Right lobe of liver (tissue), 6 donors: ENCODE data around the gene DNAAF3. TPM values are rescaled to one million over a fixed set of nuclear protein-coding genes. Genes with fewer than 3 reads are reported as not detected.

ENCODE experiments used
- ATAC-seq, 4 donors: fragments of 200-7000 bp; cut with Tn5 transposase; one replicate each; pipeline ENCODE4 v1.9.1; 2020; ENCODE audit warnings: mild to moderate bottlenecking in 4 of 4, moderate library complexity in 4 of 4
- DNase-seq, 3 donors: peaks; one replicate each; pipeline ENCODE4 v3.0.0-alpha.2; 2020
- H3K27ac ChIP-seq, 3 donors: fragments of 200-600 bp; one replicate each; pipeline ENCODE4 v1.8.0; 2022
- H3K27me3 ChIP-seq, 2 donors: fragments of 200-600 bp; one replicate each; pipeline ENCODE4 v1.8.0; 2022
- H3K36me3 ChIP-seq, 4 donors: fragments of 200-600 bp; sonication (generic) in 1 of 4; one replicate each; pipeline versions ENCODE4 v1.5.1 to v1.8.0; 2017 to 2022; ENCODE audit warnings: control low read depth in 1 of 4
- H3K4me1 ChIP-seq, 4 donors: fragments of 200-600 bp; sonication (generic) in 1 of 4; one replicate each; pipeline versions ENCODE4 v1.5.1 to v1.8.0; 2017 to 2022; ENCODE audit warnings: control low read depth in 1 of 4
- H3K4me3 ChIP-seq, 3 donors: fragments of 200-600 bp; one replicate each; pipeline ENCODE4 v1.8.0; 2022
- H3K9me3 ChIP-seq, 4 donors: fragments of 200-600 bp; sonication (generic) in 1 of 4; one replicate each; pipeline versions ENCODE4 v1.5.1 to v1.8.0; 2017 to 2022; ENCODE audit warnings: control low read depth in 1 of 4
- POLR2A ChIP-seq: fragments of 450-650 bp; IDR thresholded peaks from one replicate; pipeline ENCODE4 v1.6.1; 2017; ENCODE audit warnings: antibody characterized with exemption, mild to moderate bottlenecking
- WGBS: methylation state at CpG from one replicate; pipeline ENCODE4 v1.1.6; 2018; ENCODE audit warnings: low coverage, low lambda C conversion rate; ENCODE audit not compliant: insufficient coverage; ENCODE audit errors: missing lambda C conversion rate; 5-methylcytosine and 5-hydroxymethylcytosine counted together
- intact Hi-C, 2 donors: fragments of 100-400 bp; cut with DNase I; formaldehyde crosslinking; loops; one replicate each; pipeline versions ENCODE4 v1.11.2 to v1.14.1; 2022
- long read RNA-seq: library from polyadenylated mRNA; unstranded; transcript quantifications from one replicate; pipeline ENCODE4 v2.0.0, GENCODE V29; 2019
- total RNA-seq, 6 experiments: library from RNA; depleted of rRNA in 2 of 6; stranded (reverse); fragments of >200 nt in 2 of 6; fragmentation: NEBNext Ultra II Directional in 3 of 6; extraction: Animal tissue kit (Norgen Biotek cat#: 25700) in 3 of 6; gene quantifications; one replicate each; pipeline versions ENCODE4 v1.1.0 to v1.2.4, GENCODE V29; 2016 to 2023
- TF ChIP-seq, protein P1 (sequence below), 4 donors: fragments of 200-600 bp in 3 of 4; fragments of 450-650 bp in 1 of 4; IDR thresholded peaks; one replicate each; pipeline versions ENCODE4 v1.5.1 to v1.8.0; 2016 to 2022; ENCODE audit warnings: antibody characterized with exemption in 4 of 4, mild to moderate bottlenecking in 2 of 4
- donor health status: DM: no; HTN: yes; CAD: no.
- donor health status: DM: no; HTN: no; CAD: no.
- donor health status: DM: no; HTN: no; CAD: no.
- donor health status: DM: no; HTN: yes; CAD: no.
- donor health status: DM: no; HTN: yes; CAD: no.

DNAAF3 gene
- 1 to 10 TPM in 2 of 6 experiments, under 1 TPM in 4; 0.22 to 4.3 (median 0.49) TPM for total RNA-seq
- long read RNA-seq = 0 reads

DNA sequence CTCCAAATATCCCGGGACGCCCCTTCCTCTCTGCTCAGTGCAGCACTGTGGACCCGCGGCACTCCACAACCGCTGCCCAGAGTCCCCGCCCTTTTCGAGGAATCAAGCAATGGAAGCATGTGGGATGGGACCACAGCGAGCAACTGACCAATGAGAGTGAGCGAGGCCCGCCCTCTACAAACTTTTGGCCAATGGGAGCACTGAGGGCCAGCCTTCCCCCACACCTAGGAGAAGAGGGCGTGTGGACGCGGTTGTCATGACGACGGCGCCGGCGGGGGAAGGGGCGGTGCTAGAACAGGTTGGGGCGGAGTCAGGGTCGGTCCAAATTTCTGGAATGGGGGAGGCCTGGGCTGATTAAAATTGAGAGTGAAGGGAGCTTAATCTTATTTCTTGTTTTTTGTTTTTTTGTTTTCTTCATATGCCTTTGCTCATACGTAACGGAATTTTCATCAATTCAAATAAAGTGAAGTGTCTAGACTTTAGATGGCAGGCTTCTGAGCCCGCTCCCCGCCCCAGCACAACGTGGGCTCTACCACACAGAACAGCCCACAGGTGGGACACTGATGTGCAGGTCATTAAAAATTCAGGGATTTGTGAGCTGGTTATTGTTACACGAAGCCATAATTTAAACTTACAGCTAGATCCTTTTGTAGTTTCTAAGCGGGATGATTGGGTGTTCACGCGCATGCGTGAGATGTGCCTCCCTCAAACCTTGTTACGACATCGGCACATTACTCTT lies at the start of gene DNAAF3:
DNAAF3 (minus strand) TSS at position 84 of the 739 bp plus-strand sequence. CDS start 200 bp downstream, outside the sequence.
- under 1% methylated on average over 32 of the region's 33 CpGs for WGBS
- DNase-seq (peak; percentile 92 to 97 (median 96)), ATAC-seq (peak; percentile 97 to 99 (median 98))
- Histone ChIP-seq H3K27me3 (peaks cover 0 to 8% of the 10 kb centered on the region in 2 donors), H3K4me1 (peaks cover 0 to 5% (median 0%) of the 10 kb centered on the region in 4 donors), H3K27ac (no peak within 1 kb of the TSS), H3K4me3 (peak within 1 kb of the TSS; percentile 36 to 54 (median 47)), H3K9me3 (no peaks in the 10 kb centered on the region), H3K36me3 (no peaks in the 10 kb centered on the region)
- TF ChIP-seq, protein P1, sequence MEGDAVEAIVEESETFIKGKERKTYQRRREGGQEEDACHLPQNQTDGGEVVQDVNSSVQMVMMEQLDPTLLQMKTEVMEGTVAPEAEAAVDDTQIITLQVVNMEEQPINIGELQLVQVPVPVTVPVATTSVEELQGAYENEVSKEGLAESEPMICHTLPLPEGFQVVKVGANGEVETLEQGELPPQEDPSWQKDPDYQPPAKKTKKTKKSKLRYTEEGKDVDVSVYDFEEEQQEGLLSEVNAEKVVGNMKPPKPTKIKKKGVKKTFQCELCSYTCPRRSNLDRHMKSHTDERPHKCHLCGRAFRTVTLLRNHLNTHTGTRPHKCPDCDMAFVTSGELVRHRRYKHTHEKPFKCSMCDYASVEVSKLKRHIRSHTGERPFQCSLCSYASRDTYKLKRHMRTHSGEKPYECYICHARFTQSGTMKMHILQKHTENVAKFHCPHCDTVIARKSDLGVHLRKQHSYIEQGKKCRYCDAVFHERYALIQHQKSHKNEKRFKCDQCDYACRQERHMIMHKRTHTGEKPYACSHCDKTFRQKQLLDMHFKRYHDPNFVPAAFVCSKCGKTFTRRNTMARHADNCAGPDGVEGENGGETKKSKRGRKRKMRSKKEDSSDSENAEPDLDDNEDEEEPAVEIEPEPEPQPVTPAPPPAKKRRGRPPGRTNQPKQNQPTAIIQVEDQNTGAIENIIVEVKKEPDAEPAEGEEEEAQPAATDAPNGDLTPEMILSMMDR (IDR thresholded peaks at IDR 0.05) = no peak
- TF ChIP-seq POLR2A = no peak
- intact Hi-C loops = no loop called here

DNA sequence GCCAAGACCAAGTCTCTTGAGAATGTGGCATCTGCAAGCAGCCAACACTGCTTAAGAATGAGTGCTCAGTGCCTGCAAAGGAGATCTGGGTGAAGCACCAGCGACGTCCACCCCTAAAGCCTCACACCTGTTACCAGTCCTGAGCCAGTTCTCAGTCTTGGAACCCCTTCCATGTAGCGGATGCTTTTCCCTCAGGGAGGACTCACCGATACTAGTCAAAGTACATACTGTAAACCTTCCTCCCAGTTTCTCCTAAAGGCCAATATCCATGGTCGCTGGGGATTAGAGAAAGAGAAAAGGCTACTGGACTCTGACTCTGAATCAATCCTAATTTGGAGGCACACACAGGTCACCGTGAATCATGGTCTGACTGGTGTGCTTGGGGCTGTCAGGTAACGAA lies 47.1 kb upstream of the DNAAF3 start:
- no peaks in the 10 kb centered on the region for H3K9me3 ChIP-seq
- DNase-seq = no peak
- TF ChIP-seq, protein P1 (IDR thresholded peaks at IDR 0.05) = no peak
- TF ChIP-seq POLR2A = no peak
- no peaks in the 10 kb centered on the region for H3K36me3 ChIP-seq
- H3K27me3 ChIP-seq = no peaks in the 10 kb centered on the region
- no peak for ATAC-seq
- H3K27ac ChIP-seq = no peak overlapping the region
- no peak overlapping the region for H3K4me3 ChIP-seq
- peaks cover 0 to 11% (median 0%) of the 10 kb centered on the region in 4 donors for H3K4me1 ChIP-seq
- intact Hi-C loops = no loop called here
- WGBS = 56% methylated on average over 4 of the region's 7 CpGs

- DNase-seq = peak in 1 of 3 donors; percentile 44
- TF ChIP-seq, protein P1 (IDR thresholded peaks at IDR 0.05) = peak; percentile 22 to 43 (median 40)
- no peak for TF ChIP-seq POLR2A
- peaks cover 0 to 9% (median 0%) of the 10 kb centered on the region in 4 donors for H3K4me1 ChIP-seq
- intact Hi-C loops = no loop called here
- no peak overlapping the region for H3K27ac ChIP-seq
- no peaks in the 10 kb centered on the region for H3K36me3 ChIP-seq
- H3K27me3 ChIP-seq = no peaks in the 10 kb centered on the region
- 94% methylated on average over 3 of the region's 3 CpGs for WGBS
- H3K9me3 ChIP-seq = no peaks in the 10 kb centered on the region
- no peak overlapping the region for H3K4me3 ChIP-seq
- peak in 2 of 4 donors; percentile 27 to 50 for ATAC-seq
These were observed 46.0 kb upstream of the DNAAF3 start for GRCh38 chr19:55212447-55212846.

DNA sequence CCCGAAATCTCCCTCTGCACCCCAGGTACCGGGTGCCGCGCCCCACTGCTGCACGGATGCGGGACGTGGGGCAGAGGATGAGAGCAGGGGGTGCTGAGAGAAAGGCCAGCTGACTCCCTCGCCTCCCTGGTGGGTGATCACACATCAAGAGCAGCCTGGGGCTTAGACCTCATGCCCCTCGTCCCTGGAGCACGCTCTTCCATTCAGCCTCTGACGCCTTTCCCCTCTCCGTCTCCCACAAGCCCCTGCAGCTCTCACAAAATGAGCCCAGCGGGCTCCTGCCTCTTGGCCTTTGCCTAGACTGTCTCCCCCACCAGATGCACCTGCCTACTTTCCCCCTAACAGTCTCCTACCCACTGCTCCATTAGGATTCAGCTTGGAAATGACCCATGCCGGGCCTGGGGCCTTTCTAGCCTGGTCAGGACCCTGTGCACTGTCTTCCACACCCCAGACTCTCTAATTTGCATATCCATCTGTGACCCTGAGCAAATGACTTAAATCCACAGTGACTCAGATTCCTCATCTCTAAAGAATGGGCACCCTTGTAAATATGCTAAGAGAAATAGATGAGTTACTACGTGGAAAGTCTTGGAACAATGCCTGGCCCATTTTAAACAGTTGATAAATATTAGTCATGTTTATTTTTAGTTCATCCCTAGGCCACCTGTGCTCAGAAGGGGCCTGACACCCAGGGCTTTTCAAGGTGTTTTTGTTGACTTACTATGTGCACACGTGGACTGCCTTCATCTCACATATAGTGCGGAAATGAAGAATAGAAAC lies 43.5 kb upstream of the DNAAF3 start:
- Histone ChIP-seq H3K36me3 (no peaks in the 10 kb centered on the region), H3K9me3 (no peaks in the 10 kb centered on the region), H3K27ac (peak overlapping the region in 1 of 3 donors; percentile 67), H3K27me3 (no peaks in the 10 kb centered on the region), H3K4me1 (peaks cover 0 to 7% (median 0%) of the 10 kb centered on the region in 4 donors), H3K4me3 (no peak overlapping the region)
- no peak for TF ChIP-seq POLR2A
- TF ChIP-seq, protein P1 (IDR thresholded peaks at IDR 0.05) = no peak
- intact Hi-C loops = no loop called here
- 64% methylated on average over 11 of the region's 17 CpGs for WGBS
- ATAC-seq (peak in 1 of 4 donors; percentile 63), DNase-seq (no peak)
